ENCODE data around the gene FAM151B. TPM values are rescaled to one million over a fixed set of nuclear protein-coding genes. Genes with fewer than 3 reads are reported as not detected.
"Not testable (repeated sequence)": the region's sequence is repeated elsewhere in the genome, so short reads cannot be mapped to it uniquely, and the experiment has no call there.

FAM151B gene
- total and polyA plus RNA-seq, 10 donors: 0.35 to 6.6 (median 3.4) TPM

- DNase-seq: no peak
- Histone ChIP-seq H3K27ac (no peak overlapping the region), H3K9me3 (peaks cover 3 to 41% (median 31%) of the 10 kb centered on the region in 8 donors), H3K27me3 (replicated peaks in 1 of 7) (peaks cover 0 to 18% (median 0%) of the 10 kb centered on the region in 7 donors), H3K36me3 (peaks cover 0 to 17% (median 0%) of the 10 kb centered on the region in 6 donors), H3K4me3 (no peak overlapping the region), H3K4me1 (peaks cover 0 to 23% (median 18%) of the 10 kb centered on the region in 6 donors)
- intact Hi-C loops (cut with DNase I; ENCODE audit: low total_unique reads): loop anchor here (10.0 kb wide), 1 partner anchor 191 kb away; no protein-coding TSS in a partner anchor
- TF ChIP-seq POLR2A (IDR thresholded peaks at IDR 0.05) (no peak), CTCF (IDR thresholded peaks at IDR 0.05 in 8 of 11, conservative IDR thresholded peaks at IDR 0.05 in 3 of 11) (no peak)
- 95 to 99% (median 97%) methylated on average over 3 of the region's 3 CpGs for WGBS, 5 donors
Observed at GRCh38 chr5:80483636-80484232, 4.2 kb upstream of the FAM151B start.

- Histone ChIP-seq H3K9me3 (peaks cover 3 to 24% (median 19%) of the 10 kb centered on the region in 8 donors), H3K27me3 (replicated peaks in 1 of 7) (peaks cover 0 to 18% (median 0%) of the 10 kb centered on the region in 7 donors), H3K27ac (peak overlapping the region in 7 of 8 donors; percentile 77 to 89 (median 82)), H3K36me3 (peaks cover 0 to 4% (median 0%) of the 10 kb centered on the region in 6 donors), H3K4me3 (peak overlapping the region; percentile 44 to 83 (median 71)), H3K4me1 (peaks cover 0 to 31% (median 19%) of the 10 kb centered on the region in 6 donors)
- DNase-seq: peak; percentile 58
- TF ChIP-seq POLR2AphosphoS5 (IDR thresholded peaks at IDR 0.05) (no peak), CTCF (IDR thresholded peaks at IDR 0.05 in 8 of 11, conservative IDR thresholded peaks at IDR 0.05 in 3 of 11) (no peak), POLR2A (IDR thresholded peaks at IDR 0.05) (no peak)
- WGBS, 5 donors: 61 to 67% (median 63%) methylated on average over 18 of the region's 18 CpGs
- intact Hi-C loops (cut with DNase I; ENCODE audit: low total_unique reads): loop anchor here (10.0 kb wide), 1 partner anchor 187 kb away; no protein-coding TSS in a partner anchor
Observed at GRCh38 chr5:80487444-80487828, 464 bp upstream of the FAM151B start.

GRCh38 chr5:80491296-80491695 is 3.4 kb downstream of the FAM151B start:
- Histone ChIP-seq H3K4me1 (peaks cover 0 to 31% (median 19%) of the 10 kb centered on the region in 6 donors), H3K36me3 (no peaks in the 10 kb centered on the region), H3K4me3 (no peak overlapping the region), H3K27me3 (replicated peaks in 1 of 7) (peaks cover 0 to 18% (median 0%) of the 10 kb centered on the region in 7 donors), H3K27ac (no peak overlapping the region), H3K9me3 (no peaks in the 10 kb centered on the region)
- intact Hi-C loops (cut with DNase I; ENCODE audit: low total_unique reads): no loop called here
- 80 to 97% (median 91%) methylated on average over 3 of the region's 3 CpGs for WGBS, 5 donors
- TF ChIP-seq POLR2AphosphoS5 (IDR thresholded peaks at IDR 0.05) (no peak), POLR2A (IDR thresholded peaks at IDR 0.05) (no peak), CTCF (IDR thresholded peaks at IDR 0.05 in 8 of 11, conservative IDR thresholded peaks at IDR 0.05 in 3 of 11) (no peak)
- DNase-seq: no peak

GRCh38 chr5:80492741-80493140 is 4.8 kb downstream of the FAM151B start:
- intact Hi-C loops (cut with DNase I; ENCODE audit: low total_unique reads): no loop called here
- 76 to 95% (median 86%) methylated on average over 3 of the region's 3 CpGs for WGBS, 5 donors
- Histone ChIP-seq H3K4me1 (peaks cover 0 to 17% (median 11%) of the 10 kb centered on the region in 6 donors), H3K36me3 (no peaks in the 10 kb centered on the region), H3K9me3 (no peaks in the 10 kb centered on the region), H3K27me3 (replicated peaks in 1 of 7) (peaks cover 0 to 8% (median 0%) of the 10 kb centered on the region in 7 donors), H3K27ac (no peak overlapping the region), H3K4me3 (no peak overlapping the region)
- no peak for TF ChIP-seq CTCF (IDR thresholded peaks at IDR 0.05 in 8 of 11, conservative IDR thresholded peaks at IDR 0.05 in 3 of 11)
- no peak for TF ChIP-seq POLR2A (IDR thresholded peaks at IDR 0.05)
- no peak for TF ChIP-seq POLR2AphosphoS5 (IDR thresholded peaks at IDR 0.05)
- DNase-seq: no peak

GRCh38 chr5:80493443-80493842 is 5.5 kb downstream of the FAM151B start:
- intact Hi-C loops (cut with DNase I; ENCODE audit: low total_unique reads); H3K27ac ChIP-seq; DNase-seq; H3K27me3 ChIP-seq (replicated peaks in 1 of 7); H3K4me3 ChIP-seq; H3K9me3 ChIP-seq; H3K36me3 ChIP-seq: not testable (repeated sequence)
- 70 to 85% (median 80%) methylated on average over 7 of the region's 7 CpGs for WGBS, 5 donors
- peaks cover 0 to 10% (median 5%) of the 10 kb centered on the region in 6 donors for H3K4me1 ChIP-seq
